ENCODE measurements around the gene EFCAB14. TPM values are rescaled to one million over a fixed set of nuclear protein-coding genes. Genes with fewer than 3 reads are reported as not detected.

The EFCAB14 gene
- total RNA-seq, 1 donor from 2014 or later = 79.8 TPM

- H3K4me1 Mint-ChIP-seq = no peaks in the 10 kb centered on the region
- intact Hi-C loops (cut with micrococcal nuclease) = no loop called here
- H3K27me3 Mint-ChIP-seq = peaks cover 23% of the 10 kb centered on the region
- no peak overlapping the region for H3K27ac Mint-ChIP-seq
- H3K9me3 Mint-ChIP-seq = no peaks in the 10 kb centered on the region
- TF ChIP-seq, protein P1, sequence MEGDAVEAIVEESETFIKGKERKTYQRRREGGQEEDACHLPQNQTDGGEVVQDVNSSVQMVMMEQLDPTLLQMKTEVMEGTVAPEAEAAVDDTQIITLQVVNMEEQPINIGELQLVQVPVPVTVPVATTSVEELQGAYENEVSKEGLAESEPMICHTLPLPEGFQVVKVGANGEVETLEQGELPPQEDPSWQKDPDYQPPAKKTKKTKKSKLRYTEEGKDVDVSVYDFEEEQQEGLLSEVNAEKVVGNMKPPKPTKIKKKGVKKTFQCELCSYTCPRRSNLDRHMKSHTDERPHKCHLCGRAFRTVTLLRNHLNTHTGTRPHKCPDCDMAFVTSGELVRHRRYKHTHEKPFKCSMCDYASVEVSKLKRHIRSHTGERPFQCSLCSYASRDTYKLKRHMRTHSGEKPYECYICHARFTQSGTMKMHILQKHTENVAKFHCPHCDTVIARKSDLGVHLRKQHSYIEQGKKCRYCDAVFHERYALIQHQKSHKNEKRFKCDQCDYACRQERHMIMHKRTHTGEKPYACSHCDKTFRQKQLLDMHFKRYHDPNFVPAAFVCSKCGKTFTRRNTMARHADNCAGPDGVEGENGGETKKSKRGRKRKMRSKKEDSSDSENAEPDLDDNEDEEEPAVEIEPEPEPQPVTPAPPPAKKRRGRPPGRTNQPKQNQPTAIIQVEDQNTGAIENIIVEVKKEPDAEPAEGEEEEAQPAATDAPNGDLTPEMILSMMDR (IDR thresholded peaks at IDR 0.05) = no peak
- DNase-seq (no peak), ATAC-seq (ENCODE audit: low read depth) (no peak)
- no peaks in the 10 kb centered on the region for H3K36me3 Mint-ChIP-seq (ENCODE audit: low read depth)
- ChIA-PET CTCF (no interaction called here), POLR2A (no interaction called here)
- H3K4me3 Mint-ChIP-seq = no peak overlapping the region
These were observed 35.1 kb upstream of the EFCAB14 start for GRCh38 chr1:46753985-46754384.

DNA sequence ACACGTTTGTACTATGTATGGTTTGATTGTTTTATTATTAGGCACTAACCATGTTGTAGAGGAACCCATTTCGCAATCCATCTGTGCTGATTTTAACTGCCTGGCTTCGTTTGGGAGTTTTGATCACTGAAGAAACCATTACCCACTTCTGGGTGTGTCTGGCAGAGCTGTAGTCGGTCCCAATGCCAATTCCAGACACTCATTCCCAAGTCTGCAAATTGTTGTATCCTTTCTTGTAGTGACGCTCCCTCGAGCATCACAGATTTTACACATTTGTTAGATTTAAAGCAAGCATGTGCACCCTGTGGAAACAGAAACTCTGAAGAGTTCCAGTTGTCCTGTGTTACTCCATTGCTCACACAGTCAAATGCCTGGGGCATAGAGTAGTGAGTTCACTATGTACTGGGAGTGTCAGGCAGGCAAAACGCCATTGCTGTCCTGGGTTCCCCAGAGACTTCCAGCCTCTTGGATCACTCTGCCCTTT, 31.0 kb upstream of the EFCAB14 start:
- Mint-ChIP-seq H3K4me1 (no peaks in the 10 kb centered on the region), H3K9me3 (no peaks in the 10 kb centered on the region), H3K36me3 (ENCODE audit: low read depth) (no peaks in the 10 kb centered on the region), H3K4me3 (no peak overlapping the region), H3K27me3 (peaks cover 25% of the 10 kb centered on the region), H3K27ac (no peak overlapping the region)
- DNase-seq (no peak), ATAC-seq (ENCODE audit: low read depth) (no peak)
- ChIA-PET CTCF (no interaction called here), POLR2A (no interaction called here)
- intact Hi-C loops (cut with micrococcal nuclease) = no loop called here
- TF ChIP-seq, protein P1 (IDR thresholded peaks at IDR 0.05) = no peak

GRCh38 chr1:46749404-46749803, 30.5 kb upstream of the EFCAB14 start:
- Mint-ChIP-seq H3K9me3 (no peaks in the 10 kb centered on the region), H3K4me3 (no peak overlapping the region), H3K27ac (no peak overlapping the region), H3K4me1 (no peaks in the 10 kb centered on the region), H3K36me3 (ENCODE audit: low read depth) (no peaks in the 10 kb centered on the region), H3K27me3 (peaks cover 28% of the 10 kb centered on the region)
- TF ChIP-seq, protein P1 (IDR thresholded peaks at IDR 0.05) = no peak
- intact Hi-C loops (cut with micrococcal nuclease) = no loop called here
- POLR2A ChIA-PET = no interaction called here
- ATAC-seq (ENCODE audit: low read depth) (no peak), DNase-seq (no peak)
- CTCF ChIA-PET = no interaction called here

DNA sequence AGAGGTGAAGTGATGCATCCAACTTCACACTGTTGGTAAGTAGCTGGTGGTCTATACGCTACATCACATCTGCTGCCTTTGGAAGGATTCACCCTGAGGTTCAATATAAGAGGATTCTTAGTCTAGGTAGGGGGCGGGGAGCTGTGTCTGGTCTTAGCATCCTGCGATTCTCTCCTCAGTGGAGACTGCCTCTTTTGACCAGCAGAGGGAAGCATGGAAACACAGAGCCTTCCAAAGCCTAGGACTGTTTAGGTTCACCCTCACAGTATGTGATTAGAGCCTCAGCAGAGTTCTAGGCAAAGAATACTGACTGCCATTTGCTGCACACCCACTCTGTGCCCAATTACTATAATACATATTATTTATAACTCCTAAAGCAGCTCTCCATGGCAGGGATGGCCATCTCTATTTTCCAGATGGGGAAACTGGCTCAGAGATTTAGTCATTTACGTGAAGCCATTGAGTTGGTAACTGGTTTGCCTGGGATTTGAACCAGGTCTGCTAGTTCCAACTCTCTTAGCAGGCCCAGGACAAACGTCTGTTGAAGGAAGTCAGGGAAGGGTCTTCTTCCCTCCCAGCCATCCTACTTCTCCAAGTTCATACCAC, 28.9 kb upstream of the EFCAB14 start:
- ATAC-seq (ENCODE audit: low read depth) = no peak
- H3K27me3 Mint-ChIP-seq = peaks cover 28% of the 10 kb centered on the region
- H3K9me3 Mint-ChIP-seq = no peaks in the 10 kb centered on the region
- ChIA-PET POLR2A (no interaction called here), CTCF (no interaction called here)
- H3K4me3 Mint-ChIP-seq = no peak overlapping the region
- TF ChIP-seq, protein P1 (IDR thresholded peaks at IDR 0.05) = no peak
- no peaks in the 10 kb centered on the region for H3K36me3 Mint-ChIP-seq (ENCODE audit: low read depth)
- H3K27ac Mint-ChIP-seq = no peak overlapping the region
- no peak for DNase-seq
- intact Hi-C loops (cut with micrococcal nuclease) = no loop called here
- no peaks in the 10 kb centered on the region for H3K4me1 Mint-ChIP-seq

DNA sequence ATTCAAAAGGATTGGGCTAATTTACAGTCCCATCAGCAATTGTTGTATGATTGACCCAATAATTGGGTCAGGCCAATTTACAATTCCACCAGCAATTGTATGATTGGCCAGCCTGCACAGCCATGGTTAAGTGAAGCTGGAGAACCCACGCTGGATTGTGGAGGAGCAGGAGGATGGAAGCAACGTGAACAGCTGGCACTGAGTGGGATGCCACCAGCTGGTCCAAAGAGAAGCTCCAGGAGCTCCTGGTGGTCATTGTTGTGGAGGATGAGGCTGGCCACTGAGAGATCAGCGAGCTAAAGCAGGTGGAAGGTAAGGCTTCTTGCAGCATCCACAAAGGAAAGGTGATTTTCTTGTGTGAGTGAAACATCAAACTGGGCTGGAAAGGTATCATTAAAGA, 23.2 kb upstream of the EFCAB14 start:
- Mint-ChIP-seq H3K9me3 (no peaks in the 10 kb centered on the region), H3K36me3 (ENCODE audit: low read depth) (no peaks in the 10 kb centered on the region), H3K27me3 (peaks cover 28% of the 10 kb centered on the region), H3K4me3 (no peak overlapping the region), H3K27ac (no peak overlapping the region), H3K4me1 (no peaks in the 10 kb centered on the region)
- DNase-seq = no peak
- TF ChIP-seq, protein P1 (IDR thresholded peaks at IDR 0.05) = no peak
- CTCF ChIA-PET = no interaction called here
- intact Hi-C loops (cut with micrococcal nuclease) = no loop called here
- POLR2A ChIA-PET = no interaction called here
- ATAC-seq (ENCODE audit: low read depth) = no peak
